A549 (cell line): ENCODE data around the gene CYP1B1. TPM values are rescaled to one million over a fixed set of nuclear protein-coding genes. Genes with fewer than 3 reads are reported as not detected.
"Not testable (repeated sequence)": the region's sequence is repeated elsewhere in the genome, so short reads cannot be mapped to it uniquely, and the experiment has no call there.

ENCODE experiments used
- ATAC-seq, 2 experiments: fragments of 200-7000 bp in 1 of 2; fragments of >200 bp in 1 of 2; cut with Nextera tagmentation in 1 of 2; cut with Tn5 transposase in 1 of 2; 3 replicates each; pipeline versions ENCODE4 v1.8.0 to v1.9.1; 2018 to 2020; ENCODE audit warnings: mild to moderate bottlenecking in 1 of 2, moderate library complexity in 1 of 2
- CTCF ChIA-PET: fragments of 300-600 bp; sonication (Branson Sonifier 250); formaldehyde crosslinking; extraction: SDS; loops from one replicate; lab custom pipeline; 2021; ENCODE audit warnings: antibody characterized with exemption, inconsistent platforms; lab: Yijun Ruan, JAX
- POLR2A ChIA-PET: fragments of 350-600 bp; formaldehyde crosslinking; extraction: SDS; loops from one replicate; lab custom pipeline; 2021; ENCODE audit warnings: antibody characterized with exemption, inconsistent platforms; lab: Yijun Ruan, JAX
- DNase-seq, 2 experiments: peaks; one replicate each; pipeline versions ENCODE4 v3.0.0 to v3.0.0-alpha.2; 2011 to 2016; ENCODE audit warnings: low read depth in 1 of 2, low spot score in 1 of 2
- FAIRE-seq: peaks from 2 replicates; lab custom pipeline; 2011; peaks lifted over from hg19 to GRCh38; lab: Jason Lieb, UNC
- H3K27ac ChIP-seq, 2 experiments: fragments of >200 bp; sonication (Bioruptor Twin); formaldehyde crosslinking; 3 replicates each; pipeline ENCODE4 v1.5.1; 2016 to 2017
- H3K4me1 ChIP-seq: fragments of >200 bp; sonication (Bioruptor Twin); formaldehyde crosslinking; 3 replicates; pipeline ENCODE4 v1.6.1; 2016
- H3K4me2 ChIP-seq: fragments of >200 bp; sonication (Bioruptor Twin); formaldehyde crosslinking; 3 replicates; pipeline ENCODE4 v1.6.1; 2016
- H3K4me3 ChIP-seq: fragments of >200 bp; sonication (Bioruptor Twin); formaldehyde crosslinking; 3 replicates; pipeline ENCODE4 v1.5.1; 2016
- H3K9me3 ChIP-seq: fragments of >200 bp; sonication (Bioruptor Twin); formaldehyde crosslinking; 3 replicates; pipeline ENCODE4 v1.6.1; 2016
- CBX2 ChIP-seq: fragments of 200-600 bp; sonication (generic); IDR thresholded peaks from 2 replicates; pipeline ENCODE4 v1.6.1; 2016; ENCODE audit warnings: low read depth, mild to moderate bottlenecking, borderline replicate concordance
- CBX8 ChIP-seq: fragments of 200-600 bp; sonication (generic); IDR thresholded peaks from 2 replicates; pipeline ENCODE4 v1.6.1; 2016
- CEBPB ChIP-seq, 2 experiments: fragments of >200 bp in 1 of 2; sonication (Bioruptor Twin) in 1 of 2; formaldehyde crosslinking in 1 of 2; IDR thresholded peaks; 2 replicates each; pipeline ENCODE4 v1.6.1; 2012 to 2016
- CHD4 ChIP-seq: fragments of 200-600 bp; sonication (generic); IDR thresholded peaks from 2 replicates; pipeline ENCODE4 v1.6.1; 2016; ENCODE audit warnings: antibody characterized with exemption, mild to moderate bottlenecking, borderline replicate concordance
- E2F6 ChIP-seq: IDR thresholded peaks from 2 replicates; pipeline ENCODE4 v1.6.1; 2012; ENCODE audit warnings: low read depth, borderline replicate concordance
- EHF ChIP-seq: fragments of 250-450 bp; sonication (Bioruptor Pico); IDR thresholded peaks from 2 replicates; pipeline ENCODE4 v1.5.0; 2020; ENCODE audit warnings: mild to moderate bottlenecking
- EHMT2 ChIP-seq: fragments of 200-600 bp; sonication (generic); IDR thresholded peaks from 2 replicates; pipeline ENCODE4 v1.6.1; 2016; ENCODE audit warnings: antibody characterized with exemption, low read depth, mild to moderate bottlenecking, moderate library complexity
- ESRRA ChIP-seq: fragments of 150-350 bp; IDR thresholded peaks from 2 replicates; pipeline ENCODE4 v1.6.1; 2014; ENCODE audit warnings: mild to moderate bottlenecking, low read length, borderline replicate concordance
- FOSB ChIP-seq: fragments of 250-450 bp; sonication (Bioruptor Pico); IDR thresholded peaks from 2 replicates; pipeline ENCODE4 v1.5.0; 2020; ENCODE audit warnings: mild to moderate bottlenecking, moderate library complexity
- HDAC2 ChIP-seq: fragments of 200-600 bp; sonication (generic); IDR thresholded peaks from 2 replicates; pipeline ENCODE4 v1.6.1; 2016
- HOXA7 ChIP-seq: fragments of 250-450 bp; sonication (Bioruptor Pico); IDR thresholded peaks from 2 replicates; pipeline ENCODE4 v1.5.0; 2020; ENCODE audit warnings: mild to moderate bottlenecking, moderate library complexity
- KDM5A ChIP-seq: fragments of 200-600 bp; sonication (generic); IDR thresholded peaks from 2 replicates; pipeline ENCODE4 v1.6.1; 2016; ENCODE audit warnings: antibody characterized with exemption, mild to moderate bottlenecking
- MAZ ChIP-seq: fragments of 150-350 bp; IDR thresholded peaks from 2 replicates; pipeline ENCODE4 v1.6.1; 2014; ENCODE audit warnings: antibody characterized with exemption, low read depth, low read length, borderline replicate concordance
- MYC ChIP-seq: IDR thresholded peaks from 2 replicates; pipeline ENCODE4 v1.6.1; 2012; ENCODE audit warnings: mild to moderate bottlenecking, inconsistent platforms, low read length, improper control_type of control experiment, borderline replicate concordance
- PBX3 ChIP-seq: IDR thresholded peaks from 2 replicates; pipeline ENCODE4 v1.6.1; 2012
- PHF8 ChIP-seq: fragments of 200-600 bp; sonication (generic); IDR thresholded peaks from 2 replicates; pipeline ENCODE4 v1.6.1; 2016; ENCODE audit warnings: low read depth, mild to moderate bottlenecking, antibody characterized with exemption, moderate library complexity, borderline replicate concordance
- POLR2A ChIP-seq: IDR thresholded peaks from 2 replicates; pipeline ENCODE4 v1.6.1; 2012; ENCODE audit warnings: mild to moderate bottlenecking, low read length
- RAD21 ChIP-seq, 2 experiments: fragments of >200 bp in 1 of 2; sonication (Bioruptor Twin) in 1 of 2; formaldehyde crosslinking in 1 of 2; IDR thresholded peaks in 1 of 2; conservative IDR thresholded peaks in 1 of 2; 2 replicates in 1 of 2; 3 replicates in 1 of 2; pipeline ENCODE4 v1.6.1; 2012 to 2018; ENCODE audit warnings: inconsistent platforms in 1 of 2
- TFCP2L1 ChIP-seq: fragments of 250-450 bp; sonication (Bioruptor Pico); IDR thresholded peaks from 2 replicates; pipeline ENCODE4 v1.5.0; 2021; ENCODE audit warnings: mild to moderate bottlenecking
- ZC3H11A ChIP-seq: fragments of 450-650 bp; IDR thresholded peaks from 2 replicates; pipeline ENCODE4 v1.6.1; 2014; ENCODE audit warnings: antibody characterized with exemption, mild to moderate bottlenecking
- ZNF302 ChIP-seq: fragments of 250-450 bp; sonication (Bioruptor Pico); IDR thresholded peaks from 2 replicates; pipeline ENCODE4 v1.9.0; 2021; ENCODE audit warnings: inconsistent platforms, mild to moderate bottlenecking, moderate library complexity
- WGBS: methylation state at CpG from one replicate; pipeline ENCODE4 v1.1.6; 2017; ENCODE audit errors: missing lambda C conversion rate; 5-methylcytosine and 5-hydroxymethylcytosine counted together
- polyA plus RNA-seq, 4 experiments: library from polyadenylated mRNA; depleted of rRNA in 3 of 4; stranded (reverse); fragments of >200 nt; fragmentation: RNase III in 1 of 4; extraction: RNeasy Plus Mini Kit Qiagen cat#74134 plus additional on column Dnase treatment in 1 of 4; gene quantifications; 2 replicates in 3 of 4; 3 replicates in 1 of 4; pipeline ENCODE4 v1.2.3, GENCODE V29; 2011 to 2017
- TF ChIP-seq, protein P1 (sequence below): IDR thresholded peaks from 2 replicates; pipeline ENCODE4 v1.6.1; 2012
- TF ChIP-seq, protein P2 (sequence below): fragments of 250-450 bp; sonication (Bioruptor Pico); IDR thresholded peaks from 2 replicates; pipeline ENCODE4 v1.5.0; 2021; ENCODE audit warnings: mild to moderate bottlenecking, moderate library complexity, borderline replicate concordance

Gene CYP1B1
- polyA plus RNA-seq, 2 of the 4 experiments (the other 2 are of a cell fraction), result 5.3 to 13.2 TPM

- Histone ChIP-seq H3K4me2 (no peak overlapping the region), H3K27ac (no peak overlapping the region), H3K9me3 (no peaks in the 10 kb centered on the region), H3K4me1 (no peaks in the 10 kb centered on the region), H3K4me3 (no peak overlapping the region)
- DNase-seq (no peak), FAIRE-seq (no peak), ATAC-seq (no peak)
- POLR2A ChIA-PET, result no interaction called here
- CTCF ChIA-PET, result interaction anchor here (1.3 to 2.8 kb wide), 3 partner anchors 9 to 92 kb away, joined by 3 to 12 read pairs (median 5); no protein-coding TSS in a partner anchor
- 77% methylated on average over 4 of the region's 4 CpGs for WGBS
- TF ChIP-seq CEBPB (IDR thresholded peaks at IDR 0.05) (no peak), ESRRA (no peak), EHF (CRISPR knock-in tag) (no peak), CBX2 (no peak), E2F6 (no peak), MYC (no peak), FOSB (CRISPR knock-in tag) (no peak), MAZ (no peak), HDAC2 (no peak), KDM5A (no peak), PBX3 (no peak)
- TF ChIP-seq, protein P1, sequence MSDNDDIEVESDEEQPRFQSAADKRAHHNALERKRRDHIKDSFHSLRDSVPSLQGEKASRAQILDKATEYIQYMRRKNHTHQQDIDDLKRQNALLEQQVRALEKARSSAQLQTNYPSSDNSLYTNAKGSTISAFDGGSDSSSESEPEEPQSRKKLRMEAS, result no peak
Measured at GRCh38 chr2:38028829-38029228, 47.1 kb downstream of the CYP1B1 start.

GRCh38 chr2:38026846-38027245 lies 49.1 kb downstream of the CYP1B1 start:
- Histone ChIP-seq H3K27ac (no peak overlapping the region), H3K9me3 (no peaks in the 10 kb centered on the region), H3K4me3 (no peak overlapping the region), H3K4me2 (no peak overlapping the region), H3K4me1 (no peaks in the 10 kb centered on the region)
- no peak for TF ChIP-seq KDM5A
- 0 out of 2 replicates have a peak, but pooled peaks have one; percentile 33 for TF ChIP-seq CBX8
- FAIRE-seq (no peak), DNase-seq (no peak), ATAC-seq (no peak)
- WGBS, result 43% methylated on average over 2 of the region's 2 CpGs
- POLR2A ChIA-PET, result no interaction called here
- CTCF ChIA-PET, result interaction anchor here (1.2 to 2.8 kb wide), 2 partner anchors 10 to 15 kb away, joined by 4 to 12 read pairs; no protein-coding TSS in a partner anchor

DNA sequence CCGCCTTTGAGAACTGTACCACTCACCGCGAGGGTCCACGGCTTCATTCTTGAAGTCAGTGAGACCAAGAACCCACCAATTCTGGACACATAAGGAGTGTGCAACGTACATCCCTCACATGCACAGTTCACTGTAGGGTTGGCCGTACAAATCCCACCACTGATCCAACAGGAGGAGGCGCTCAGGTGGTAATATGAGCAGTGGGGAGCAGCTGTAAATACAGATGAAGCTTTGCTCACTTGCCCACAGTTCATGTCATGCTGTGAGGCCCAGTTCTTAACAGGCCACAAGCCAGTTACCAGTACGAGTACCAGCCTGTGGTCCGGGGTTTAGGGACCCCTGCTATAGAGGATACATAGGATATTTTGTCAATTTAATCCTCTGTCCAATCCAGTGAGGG lies 54.4 kb downstream of the CYP1B1 start:
- TF ChIP-seq CBX2, result no peak
- no peak for TF ChIP-seq RAD21 (conservative IDR thresholded peaks at IDR 0.05 in 1 of 2, IDR thresholded peaks at IDR 0.05 in 1 of 2)
- TF ChIP-seq PHF8, result no peak
- TF ChIP-seq HOXA7 (CRISPR knock-in tag), result no peak
- TF ChIP-seq PBX3, result no peak
- no peak for TF ChIP-seq ZNF302 (CRISPR knock-in tag)
- TF ChIP-seq CBX8, result no peak
- no peak for TF ChIP-seq EHMT2
- no peak for TF ChIP-seq POLR2A
- TF ChIP-seq FOSB (CRISPR knock-in tag), result no peak
- no peak for TF ChIP-seq ESRRA
- no peak for TF ChIP-seq EHF (CRISPR knock-in tag)
- TF ChIP-seq, protein P2, sequence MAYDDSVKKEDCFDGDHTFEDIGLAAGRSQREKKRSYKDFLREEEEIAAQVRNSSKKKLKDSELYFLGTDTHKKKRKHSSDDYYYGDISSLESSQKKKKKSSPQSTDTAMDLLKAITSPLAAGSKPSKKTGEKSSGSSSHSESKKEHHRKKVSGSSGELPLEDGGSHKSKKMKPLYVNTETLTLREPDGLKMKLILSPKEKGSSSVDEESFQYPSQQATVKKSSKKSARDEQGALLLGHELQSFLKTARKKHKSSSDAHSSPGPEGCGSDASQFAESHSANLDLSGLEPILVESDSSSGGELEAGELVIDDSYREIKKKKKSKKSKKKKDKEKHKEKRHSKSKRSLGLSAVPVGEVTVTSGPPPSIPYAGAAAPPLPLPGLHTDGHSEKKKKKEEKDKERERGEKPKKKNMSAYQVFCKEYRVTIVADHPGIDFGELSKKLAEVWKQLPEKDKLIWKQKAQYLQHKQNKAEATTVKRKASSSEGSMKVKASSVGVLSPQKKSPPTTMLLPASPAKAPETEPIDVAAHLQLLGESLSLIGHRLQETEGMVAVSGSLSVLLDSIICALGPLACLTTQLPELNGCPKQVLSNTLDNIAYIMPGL (CRISPR knock-in tag), result no peak
- TF ChIP-seq CHD4, result no peak
- no peak for TF ChIP-seq ZC3H11A
- no peak for TF ChIP-seq TFCP2L1
- H3K4me3 ChIP-seq, result no peak overlapping the region
- FAIRE-seq (no peak), ATAC-seq (no peak), DNase-seq (no peak)
- CTCF ChIA-PET, result interaction anchor here (1.5 kb wide), 1 partner anchor 20 kb away, joined by 3 read pairs; no protein-coding TSS in a partner anchor
- no peaks in the 10 kb centered on the region for H3K4me1 ChIP-seq
- WGBS, result 79% methylated on average over 9 of the region's 9 CpGs
- H3K27ac ChIP-seq, result no peak overlapping the region
- no peak overlapping the region for H3K4me2 ChIP-seq
- POLR2A ChIA-PET, result no interaction called here
- H3K9me3 ChIP-seq, result no peaks in the 10 kb centered on the region

GRCh38 chr2:38020359-38021069 lies 55.4 kb downstream of the CYP1B1 start:
- DNase-seq, FAIRE-seq, H3K9me3 ChIP-seq, POLR2A ChIA-PET, H3K4me3 ChIP-seq, ATAC-seq, H3K4me2 ChIP-seq, H3K4me1 ChIP-seq, H3K27ac ChIP-seq: not testable (repeated sequence)
- 95% methylated on average over 24 of the region's 33 CpGs for WGBS
- CTCF ChIA-PET, result interaction anchor here (1.5 to 2.5 kb wide), 3 partner anchors 8 to 38 kb away, joined by 3 to 6 read pairs (median 5); no protein-coding TSS in a partner anchor
